SK-N-SH treated with all-trans-retinoic acid at 6 μM for 48 hours (cell line): Measurements from ENCODE around the gene ZNF791.

ENCODE experiments used
- ATAC-seq: fragments of 200-7000 bp; cut with Tn5 transposase; 3 replicates; pipeline ENCODE4 v1.9.1; 2020; ENCODE audit warnings: mild to moderate bottlenecking, moderate library complexity
- ARNTL ChIP-seq: fragments of 450-650 bp; formaldehyde crosslinking; IDR thresholded peaks from 2 replicates; pipeline ENCODE4 v1.5.0; 2020; ENCODE audit warnings: low read depth, mild to moderate bottlenecking, moderate library complexity, borderline replicate concordance
- BACH2 ChIP-seq: fragments of 250-450 bp; sonication (Bioruptor Pico); IDR thresholded peaks from 2 replicates; pipeline ENCODE4 v1.9.0; 2021; ENCODE audit warnings: mild to moderate bottlenecking, borderline replicate concordance
- CSDC2 ChIP-seq: fragments of 250-450 bp; sonication (Bioruptor Pico); IDR thresholded peaks from 2 replicates; pipeline ENCODE4 v1.5.0; 2020; ENCODE audit warnings: mild to moderate bottlenecking, moderate library complexity
- ESRRG ChIP-seq: fragments of 250-450 bp; sonication (Bioruptor Pico); IDR thresholded peaks from 2 replicates; pipeline ENCODE4 v1.6.1; 2021; ENCODE audit warnings: mild to moderate bottlenecking
- GLIS3 ChIP-seq: fragments of 250-450 bp; sonication (Bioruptor Pico); IDR thresholded peaks from 2 replicates; pipeline ENCODE4 v1.5.0; 2020; ENCODE audit warnings: mild to moderate bottlenecking, moderate library complexity
- OSR1 ChIP-seq: fragments of 250-450 bp; sonication (Bioruptor Pico); IDR thresholded peaks from 2 replicates; pipeline ENCODE4 v1.8.0; 2022; ENCODE audit warnings: moderate library complexity, mild to moderate bottlenecking, inconsistent platforms
- PPARA ChIP-seq: fragments of 250-450 bp; sonication (Bioruptor Pico); IDR thresholded peaks from 2 replicates; pipeline ENCODE4 v1.5.0; 2020; ENCODE audit warnings: mild to moderate bottlenecking, borderline replicate concordance
- RARB ChIP-seq: fragments of 250-450 bp; sonication (Bioruptor Pico); IDR thresholded peaks from 2 replicates; pipeline ENCODE4 v1.8.0; 2021; ENCODE audit warnings: mild to moderate bottlenecking, moderate library complexity
- SNAI2 ChIP-seq: fragments of 250-450 bp; sonication (Bioruptor Pico); IDR thresholded peaks from 2 replicates; pipeline ENCODE4 v1.5.0; 2020; ENCODE audit warnings: mild to moderate bottlenecking, moderate library complexity
- TCF4 ChIP-seq: fragments of 250-450 bp; sonication (Bioruptor Pico); IDR thresholded peaks from 2 replicates; pipeline ENCODE4 v1.8.0; 2021; ENCODE audit warnings: mild to moderate bottlenecking, moderate library complexity, borderline replicate concordance
- TOX ChIP-seq: fragments of 250-450 bp; sonication (Bioruptor Pico); IDR thresholded peaks from 2 replicates; pipeline ENCODE4 v1.8.0; 2021; ENCODE audit warnings: mild to moderate bottlenecking, moderate library complexity, borderline replicate concordance
- ZC3H10 ChIP-seq: fragments of 250-450 bp; sonication (Bioruptor Pico); IDR thresholded peaks from 2 replicates; pipeline ENCODE4 v1.5.1; 2021; ENCODE audit warnings: mild to moderate bottlenecking, moderate library complexity
- ZFP3 ChIP-seq: fragments of 250-450 bp; sonication (Bioruptor Pico); IDR thresholded peaks from 2 replicates; pipeline ENCODE4 v1.5.0; 2020; ENCODE audit warnings: mild to moderate bottlenecking, moderate library complexity
- ZFP30 ChIP-seq: fragments of 450-650 bp; formaldehyde crosslinking; IDR thresholded peaks from 2 replicates; pipeline ENCODE4 v1.5.0; 2022; ENCODE audit warnings: mild to moderate bottlenecking, moderate library complexity
- ZNF565 ChIP-seq: fragments of 450-650 bp; formaldehyde crosslinking; conservative IDR thresholded peaks from 2 replicates; pipeline ENCODE4 v1.5.0; 2020; ENCODE audit warnings: low read depth, mild to moderate bottlenecking, moderate library complexity
- ZNF70 ChIP-seq: fragments of 450-650 bp; formaldehyde crosslinking; IDR thresholded peaks from 2 replicates; pipeline ENCODE4 v1.5.0; 2020; ENCODE audit warnings: mild to moderate bottlenecking, moderate library complexity
- ZNF8 ChIP-seq: fragments of 450-650 bp; formaldehyde crosslinking; IDR thresholded peaks from 2 replicates; pipeline ENCODE4 v1.5.0; 2020; ENCODE audit warnings: mild to moderate bottlenecking, moderate library complexity
- TF ChIP-seq, protein P1 (sequence below): fragments of 250-450 bp; sonication (Bioruptor Pico); IDR thresholded peaks from 2 replicates; pipeline ENCODE4 v1.8.0; 2021; ENCODE audit warnings: low read depth, mild to moderate bottlenecking, moderate library complexity, borderline replicate concordance
- TF ChIP-seq, protein P2 (sequence below): fragments of 250-450 bp; sonication (Bioruptor Pico); IDR thresholded peaks from 2 replicates; pipeline ENCODE4 v1.5.1; 2020; ENCODE audit warnings: low read depth, mild to moderate bottlenecking, moderate library complexity
- TF ChIP-seq, protein P3 (sequence below): fragments of 250-450 bp; sonication (Bioruptor Pico); IDR thresholded peaks from 2 replicates; pipeline ENCODE4 v1.5.0; 2020; ENCODE audit warnings: mild to moderate bottlenecking, moderate library complexity
- TF ChIP-seq, protein P4 (sequence below): fragments of 250-450 bp; sonication (Bioruptor Pico); IDR thresholded peaks from 2 replicates; pipeline ENCODE4 v1.8.0; 2020; ENCODE audit warnings: mild to moderate bottlenecking, moderate library complexity, borderline replicate concordance

The ZNF791 gene

DNA sequence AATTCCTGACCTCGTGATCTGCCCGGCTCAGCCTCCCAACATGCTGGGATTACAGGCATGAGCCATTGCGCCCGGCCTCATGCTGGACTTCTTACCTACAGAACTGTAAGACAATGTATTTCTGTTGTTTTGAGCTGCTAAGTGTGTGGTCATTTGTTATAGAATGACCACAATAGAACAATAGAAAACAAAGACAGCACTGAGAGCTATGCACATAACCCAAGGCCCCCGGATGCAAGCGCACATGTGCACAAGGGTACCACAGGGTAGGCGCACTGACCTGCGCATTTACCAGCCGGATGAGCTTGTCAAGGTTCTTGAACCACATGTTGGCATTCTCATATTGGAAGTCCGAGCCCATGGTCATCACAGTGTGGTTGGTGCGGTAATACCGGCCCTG is 50.3 kb downstream of the ZNF791 start:
- no peak for ATAC-seq
- TF ChIP-seq BACH2 = no peak
- TF ChIP-seq ZNF565 (CRISPR knock-in tag) = no peak
- no peak for TF ChIP-seq ZNF70 (CRISPR knock-in tag)
- TF ChIP-seq ZC3H10 (CRISPR knock-in tag) = no peak
- TF ChIP-seq ZFP30 (CRISPR knock-in tag) = no peak
- TF ChIP-seq, protein P1, sequence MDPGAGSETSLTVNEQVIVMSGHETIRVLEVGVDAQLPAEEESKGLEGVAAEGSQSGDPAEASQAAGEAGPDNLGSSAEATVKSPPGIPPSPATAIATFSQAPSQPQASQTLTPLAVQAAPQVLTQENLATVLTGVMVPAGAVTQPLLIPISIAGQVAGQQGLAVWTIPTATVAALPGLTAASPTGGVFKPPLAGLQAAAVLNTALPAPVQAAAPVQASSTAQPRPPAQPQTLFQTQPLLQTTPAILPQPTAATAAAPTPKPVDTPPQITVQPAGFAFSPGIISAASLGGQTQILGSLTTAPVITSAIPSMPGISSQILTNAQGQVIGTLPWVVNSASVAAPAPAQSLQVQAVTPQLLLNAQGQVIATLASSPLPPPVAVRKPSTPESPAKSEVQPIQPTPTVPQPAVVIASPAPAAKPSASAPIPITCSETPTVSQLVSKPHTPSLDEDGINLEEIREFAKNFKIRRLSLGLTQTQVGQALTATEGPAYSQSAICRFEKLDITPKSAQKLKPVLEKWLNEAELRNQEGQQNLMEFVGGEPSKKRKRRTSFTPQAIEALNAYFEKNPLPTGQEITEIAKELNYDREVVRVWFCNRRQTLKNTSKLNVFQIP (CRISPR knock-in tag) = no peak
- no peak for TF ChIP-seq ARNTL (CRISPR knock-in tag)
- no peak for TF ChIP-seq TCF4 (CRISPR knock-in tag)
- TF ChIP-seq ZNF8 (CRISPR knock-in tag) = no peak
- no peak for TF ChIP-seq ESRRG (CRISPR knock-in tag)
- TF ChIP-seq OSR1 (CRISPR knock-in tag) = no peak

DNA sequence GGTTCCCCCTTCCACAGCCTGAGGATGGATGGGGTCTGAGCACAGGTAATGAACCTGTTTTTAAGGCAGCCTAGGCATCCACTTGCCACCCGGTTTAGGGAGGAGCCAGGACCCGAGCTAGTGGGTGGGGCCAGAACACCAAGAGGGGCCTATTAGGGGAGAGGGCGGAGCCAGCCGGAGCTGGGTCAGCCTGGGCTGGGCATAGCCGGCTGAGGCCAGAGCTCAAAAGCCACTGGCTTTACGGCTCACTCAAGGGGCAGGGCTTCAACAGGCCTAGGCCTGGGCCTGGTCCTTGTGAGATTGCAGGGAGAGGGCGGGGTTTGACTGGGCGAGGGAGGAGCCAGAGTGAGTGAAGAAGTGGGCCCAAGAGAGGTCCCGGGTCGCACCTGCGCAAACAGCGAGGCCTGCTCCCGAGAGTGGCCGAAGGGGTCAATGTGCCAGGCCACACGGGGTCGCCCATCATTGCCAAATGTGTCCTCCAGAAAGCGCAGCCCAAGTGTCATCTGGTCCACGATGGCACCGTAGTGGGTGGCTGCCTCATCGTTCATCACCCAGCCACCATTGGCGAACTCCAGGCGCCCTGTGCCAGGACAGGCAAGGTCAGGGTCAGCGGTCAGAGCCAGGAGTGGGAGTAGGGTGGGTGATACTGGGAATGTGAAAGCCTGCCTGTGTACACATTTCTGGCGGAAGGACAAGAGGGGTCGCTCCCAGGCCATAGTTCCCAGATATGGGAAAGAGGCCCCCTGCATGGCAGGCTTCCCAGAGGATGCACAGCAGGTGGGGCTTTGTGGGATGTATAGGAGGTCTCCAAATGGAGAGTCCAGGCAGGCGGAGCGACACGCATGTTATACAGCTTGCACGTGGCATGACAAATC is 53.9 kb downstream of the ZNF791 start:
- TF ChIP-seq ZFP3 (CRISPR knock-in tag) = peak; percentile 95
- TF ChIP-seq BACH2 = no peak
- TF ChIP-seq, protein P2, sequence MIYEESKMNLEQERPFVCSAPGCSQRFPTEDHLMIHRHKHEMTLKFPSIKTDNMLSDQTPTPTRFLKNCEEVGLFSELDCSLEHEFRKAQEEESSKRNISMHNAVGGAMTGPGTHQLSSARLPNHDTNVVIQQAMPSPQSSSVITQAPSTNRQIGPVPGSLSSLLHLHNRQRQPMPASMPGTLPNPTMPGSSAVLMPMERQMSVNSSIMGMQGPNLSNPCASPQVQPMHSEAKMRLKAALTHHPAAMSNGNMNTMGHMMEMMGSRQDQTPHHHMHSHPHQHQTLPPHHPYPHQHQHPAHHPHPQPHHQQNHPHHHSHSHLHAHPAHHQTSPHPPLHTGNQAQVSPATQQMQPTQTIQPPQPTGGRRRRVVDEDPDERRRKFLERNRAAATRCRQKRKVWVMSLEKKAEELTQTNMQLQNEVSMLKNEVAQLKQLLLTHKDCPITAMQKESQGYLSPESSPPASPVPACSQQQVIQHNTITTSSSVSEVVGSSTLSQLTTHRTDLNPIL (CRISPR knock-in tag) = no peak
- ATAC-seq = no peak

DNA sequence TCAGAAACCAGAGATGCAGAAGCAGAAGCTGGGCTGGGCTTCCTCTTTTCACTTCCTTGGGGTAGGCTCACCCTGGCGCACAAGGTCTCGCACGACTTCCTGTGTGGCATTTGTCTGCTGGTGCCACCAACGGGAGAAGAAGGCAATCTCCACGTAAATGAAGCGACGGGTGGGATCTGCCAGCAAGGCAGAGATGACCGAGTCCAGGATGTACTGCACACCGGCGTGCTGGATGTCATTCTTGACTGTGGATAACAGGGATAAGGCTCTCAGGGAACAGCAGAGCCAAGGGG is 54.5 kb downstream of the ZNF791 start:
- TF ChIP-seq ZNF8 (CRISPR knock-in tag) (no peak), CSDC2 (CRISPR knock-in tag) (no peak), ZC3H10 (CRISPR knock-in tag) (no peak), ZNF70 (CRISPR knock-in tag) (no peak), ZNF565 (CRISPR knock-in tag) (no peak), TCF4 (CRISPR knock-in tag) (no peak), ESRRG (CRISPR knock-in tag) (no peak), ZFP3 (CRISPR knock-in tag) (no peak), BACH2 (no peak), RARB (CRISPR knock-in tag) (no peak), TOX (no peak), SNAI2 (CRISPR knock-in tag) (no peak), PPARA (CRISPR knock-in tag) (no peak), ARNTL (CRISPR knock-in tag) (no peak), GLIS3 (CRISPR knock-in tag) (no peak)
- TF ChIP-seq, protein P3, sequence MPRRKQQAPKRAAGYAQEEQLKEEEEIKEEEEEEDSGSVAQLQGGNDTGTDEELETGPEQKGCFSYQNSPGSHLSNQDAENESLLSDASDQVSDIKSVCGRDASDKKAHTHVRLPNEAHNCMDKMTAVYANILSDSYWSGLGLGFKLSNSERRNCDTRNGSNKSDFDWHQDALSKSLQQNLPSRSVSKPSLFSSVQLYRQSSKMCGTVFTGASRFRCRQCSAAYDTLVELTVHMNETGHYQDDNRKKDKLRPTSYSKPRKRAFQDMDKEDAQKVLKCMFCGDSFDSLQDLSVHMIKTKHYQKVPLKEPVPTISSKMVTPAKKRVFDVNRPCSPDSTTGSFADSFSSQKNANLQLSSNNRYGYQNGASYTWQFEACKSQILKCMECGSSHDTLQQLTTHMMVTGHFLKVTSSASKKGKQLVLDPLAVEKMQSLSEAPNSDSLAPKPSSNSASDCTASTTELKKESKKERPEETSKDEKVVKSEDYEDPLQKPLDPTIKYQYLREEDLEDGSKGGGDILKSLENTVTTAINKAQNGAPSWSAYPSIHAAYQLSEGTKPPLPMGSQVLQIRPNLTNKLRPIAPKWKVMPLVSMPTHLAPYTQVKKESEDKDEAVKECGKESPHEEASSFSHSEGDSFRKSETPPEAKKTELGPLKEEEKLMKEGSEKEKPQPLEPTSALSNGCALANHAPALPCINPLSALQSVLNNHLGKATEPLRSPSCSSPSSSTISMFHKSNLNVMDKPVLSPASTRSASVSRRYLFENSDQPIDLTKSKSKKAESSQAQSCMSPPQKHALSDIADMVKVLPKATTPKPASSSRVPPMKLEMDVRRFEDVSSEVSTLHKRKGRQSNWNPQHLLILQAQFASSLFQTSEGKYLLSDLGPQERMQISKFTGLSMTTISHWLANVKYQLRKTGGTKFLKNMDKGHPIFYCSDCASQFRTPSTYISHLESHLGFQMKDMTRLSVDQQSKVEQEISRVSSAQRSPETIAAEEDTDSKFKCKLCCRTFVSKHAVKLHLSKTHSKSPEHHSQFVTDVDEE (CRISPR knock-in tag) = no peak
- TF ChIP-seq, protein P2 (CRISPR knock-in tag) = no peak
- TF ChIP-seq, protein P4, sequence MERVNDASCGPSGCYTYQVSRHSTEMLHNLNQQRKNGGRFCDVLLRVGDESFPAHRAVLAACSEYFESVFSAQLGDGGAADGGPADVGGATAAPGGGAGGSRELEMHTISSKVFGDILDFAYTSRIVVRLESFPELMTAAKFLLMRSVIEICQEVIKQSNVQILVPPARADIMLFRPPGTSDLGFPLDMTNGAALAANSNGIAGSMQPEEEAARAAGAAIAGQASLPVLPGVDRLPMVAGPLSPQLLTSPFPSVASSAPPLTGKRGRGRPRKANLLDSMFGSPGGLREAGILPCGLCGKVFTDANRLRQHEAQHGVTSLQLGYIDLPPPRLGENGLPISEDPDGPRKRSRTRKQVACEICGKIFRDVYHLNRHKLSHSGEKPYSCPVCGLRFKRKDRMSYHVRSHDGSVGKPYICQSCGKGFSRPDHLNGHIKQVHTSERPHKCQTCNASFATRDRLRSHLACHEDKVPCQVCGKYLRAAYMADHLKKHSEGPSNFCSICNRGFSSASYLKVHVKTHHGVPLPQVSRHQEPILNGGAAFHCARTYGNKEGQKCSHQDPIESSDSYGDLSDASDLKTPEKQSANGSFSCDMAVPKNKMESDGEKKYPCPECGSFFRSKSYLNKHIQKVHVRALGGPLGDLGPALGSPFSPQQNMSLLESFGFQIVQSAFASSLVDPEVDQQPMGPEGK = no peak
- ATAC-seq = no peak
